Body of pancreas (tissue), 4 donors: ENCODE measurements around the gene HOMER2. TPM values are rescaled to one million over a fixed set of nuclear protein-coding genes. Genes with fewer than 3 reads are reported as not detected.

ENCODE experiments used
- ATAC-seq: fragments of 150-250 bp; one replicate; pipeline ENCODE4 v1.9.1; 2016
- DNase-seq, 4 donors: peaks; one replicate each; pipeline ENCODE4 v3.0.0-alpha.2; 2019
- H3K27ac ChIP-seq, 4 donors: fragments of 200-600 bp; sonication (generic); 1 replicate in 3 of 4; 2 replicates in 1 of 4; pipeline versions ENCODE4 v1.5.1 to v1.6.1; 2016 to 2019; ENCODE audit warnings: mild to moderate bottlenecking in 1 of 4, mixed read lengths in 1 of 4, moderate library complexity in 1 of 4
- H3K27me3 ChIP-seq, 2 donors: fragments of 200-600 bp; sonication (generic); one replicate each; pipeline ENCODE4 v1.6.0; 2016; ENCODE audit warnings: mild to moderate bottlenecking in 1 of 2
- H3K36me3 ChIP-seq, 2 donors: fragments of 200-600 bp; sonication (generic); replicated peaks in 1 of 2; 2 replicates each; pipeline ENCODE4 v1.5.1; 2016; ENCODE audit warnings: low read depth in 2 of 2; ENCODE audit not compliant: insufficient read depth in 1 of 2
- H3K4me1 ChIP-seq: fragments of 200-600 bp; sonication (generic); one replicate; pipeline ENCODE4 v1.6.0; 2016
- H3K4me3 ChIP-seq, 2 donors: fragments of 200-600 bp; sonication (generic); 1 replicate in 1 of 2; 2 replicates in 1 of 2; pipeline ENCODE4 v1.5.1; 2016 to 2019
- H3K9me3 ChIP-seq, 3 donors: fragments of 200-600 bp; sonication (generic); 1 replicate in 2 of 3; 2 replicates in 1 of 3; pipeline ENCODE4 v1.5.1; 2016
- POLR2A ChIP-seq, 3 donors: fragments of 450-650 bp; IDR thresholded peaks; one replicate each; pipeline ENCODE4 v1.6.1; 2016; ENCODE audit warnings: antibody characterized with exemption in 3 of 3, mild to moderate bottlenecking in 2 of 3
- WGBS, 2 donors: methylation state at CpG; one replicate each; pipeline ENCODE4 v1.1.5; 2017; 5-methylcytosine and 5-hydroxymethylcytosine counted together
- intact Hi-C: fragments of 100-400 bp; cut with DNase I; formaldehyde crosslinking; loops from one replicate; pipeline ENCODE4 v1.15.1; 2023
- total RNA-seq, 2 donors: library from RNA; depleted of rRNA; stranded (reverse); fragments of >200 nt; gene quantifications; one replicate each; pipeline ENCODE4 v1.1.0, GENCODE V29; 2016
- TF ChIP-seq, protein P1 (sequence below), 7 experiments: fragments of 450-650 bp in 4 of 7; fragments of 200-600 bp in 3 of 7; sonication (generic) in 3 of 7; IDR thresholded peaks; one replicate each; pipeline ENCODE4 v1.5.1; 2016 to 2019; ENCODE audit warnings: antibody characterized with exemption in 7 of 7

Gene HOMER2
- total RNA-seq, 2 donors from 2014 or later, result 331 to 469 TPM

DNA sequence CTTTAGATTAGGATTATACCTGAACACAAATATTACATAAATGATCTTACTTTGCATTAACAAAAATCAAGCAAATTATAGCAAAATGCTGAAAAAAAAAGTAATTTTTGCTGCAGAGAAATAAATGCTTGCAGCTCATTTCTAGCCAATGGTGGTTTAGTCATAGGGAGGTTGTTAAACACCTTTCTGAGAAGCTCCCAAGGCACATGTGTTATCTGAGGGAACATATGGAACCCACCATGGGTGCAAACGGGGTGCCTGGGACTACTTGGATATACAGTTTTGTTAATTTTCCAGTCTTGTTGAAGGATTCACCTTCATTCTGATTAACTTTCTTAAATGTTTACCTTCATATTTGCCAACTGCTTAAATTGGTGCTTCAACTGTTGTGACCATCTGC is 24.6 kb upstream of the HOMER2 start:
- ATAC-seq (no peak), DNase-seq (no peak)
- Histone ChIP-seq H3K4me3 (no peak overlapping the region), H3K9me3 (no peaks in the 10 kb centered on the region), H3K27me3 (no peaks in the 10 kb centered on the region), H3K4me1 (peaks cover 17% of the 10 kb centered on the region), H3K36me3 (no peaks in the 10 kb centered on the region), H3K27ac (no peak overlapping the region)
- intact Hi-C loops, result no loop called here
- WGBS, 2 donors, result 93 to 95% methylated on average over 1 of the region's 1 CpG
- TF ChIP-seq, protein P1, sequence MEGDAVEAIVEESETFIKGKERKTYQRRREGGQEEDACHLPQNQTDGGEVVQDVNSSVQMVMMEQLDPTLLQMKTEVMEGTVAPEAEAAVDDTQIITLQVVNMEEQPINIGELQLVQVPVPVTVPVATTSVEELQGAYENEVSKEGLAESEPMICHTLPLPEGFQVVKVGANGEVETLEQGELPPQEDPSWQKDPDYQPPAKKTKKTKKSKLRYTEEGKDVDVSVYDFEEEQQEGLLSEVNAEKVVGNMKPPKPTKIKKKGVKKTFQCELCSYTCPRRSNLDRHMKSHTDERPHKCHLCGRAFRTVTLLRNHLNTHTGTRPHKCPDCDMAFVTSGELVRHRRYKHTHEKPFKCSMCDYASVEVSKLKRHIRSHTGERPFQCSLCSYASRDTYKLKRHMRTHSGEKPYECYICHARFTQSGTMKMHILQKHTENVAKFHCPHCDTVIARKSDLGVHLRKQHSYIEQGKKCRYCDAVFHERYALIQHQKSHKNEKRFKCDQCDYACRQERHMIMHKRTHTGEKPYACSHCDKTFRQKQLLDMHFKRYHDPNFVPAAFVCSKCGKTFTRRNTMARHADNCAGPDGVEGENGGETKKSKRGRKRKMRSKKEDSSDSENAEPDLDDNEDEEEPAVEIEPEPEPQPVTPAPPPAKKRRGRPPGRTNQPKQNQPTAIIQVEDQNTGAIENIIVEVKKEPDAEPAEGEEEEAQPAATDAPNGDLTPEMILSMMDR (IDR thresholded peaks at IDR 0.05), result no peak
- no peak for TF ChIP-seq POLR2A (IDR thresholded peaks at IDR 0.05)

DNA sequence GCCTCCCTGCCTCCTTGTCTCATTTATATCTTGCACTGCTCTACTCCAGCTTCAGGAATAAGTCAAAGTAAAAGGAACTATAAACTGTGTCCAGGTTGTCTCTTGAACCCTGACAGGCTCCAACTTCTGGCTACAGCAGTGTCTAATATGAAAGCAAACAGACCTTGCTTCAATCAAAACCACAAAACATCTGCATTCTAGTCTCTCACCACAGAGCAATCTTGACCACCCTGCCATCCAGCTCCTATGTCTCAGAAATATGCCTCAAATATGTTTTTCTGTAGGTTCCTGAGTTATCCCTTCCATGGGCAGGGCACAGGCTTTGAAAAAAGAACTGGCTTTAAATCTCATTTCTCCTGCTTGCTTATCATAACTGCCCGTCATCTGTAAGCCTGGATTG is 20.5 kb upstream of the HOMER2 start:
- DNase-seq (no peak), ATAC-seq (no peak)
- peaks cover 49% of the 10 kb centered on the region for H3K4me1 ChIP-seq
- H3K36me3 ChIP-seq, result no peaks in the 10 kb centered on the region
- intact Hi-C loops, result no loop called here
- peak overlapping the region in 3 of 4 donors; percentile 22 to 76 (median 30) for H3K27ac ChIP-seq
- 13 to 27% methylated on average over 1 of the region's 1 CpG for WGBS, 2 donors
- no peak overlapping the region for H3K4me3 ChIP-seq
- no peaks in the 10 kb centered on the region for H3K9me3 ChIP-seq
- no peaks in the 10 kb centered on the region for H3K27me3 ChIP-seq
- TF ChIP-seq, protein P1 (IDR thresholded peaks at IDR 0.05), result no peak
- TF ChIP-seq POLR2A (IDR thresholded peaks at IDR 0.05), result no peak

DNA sequence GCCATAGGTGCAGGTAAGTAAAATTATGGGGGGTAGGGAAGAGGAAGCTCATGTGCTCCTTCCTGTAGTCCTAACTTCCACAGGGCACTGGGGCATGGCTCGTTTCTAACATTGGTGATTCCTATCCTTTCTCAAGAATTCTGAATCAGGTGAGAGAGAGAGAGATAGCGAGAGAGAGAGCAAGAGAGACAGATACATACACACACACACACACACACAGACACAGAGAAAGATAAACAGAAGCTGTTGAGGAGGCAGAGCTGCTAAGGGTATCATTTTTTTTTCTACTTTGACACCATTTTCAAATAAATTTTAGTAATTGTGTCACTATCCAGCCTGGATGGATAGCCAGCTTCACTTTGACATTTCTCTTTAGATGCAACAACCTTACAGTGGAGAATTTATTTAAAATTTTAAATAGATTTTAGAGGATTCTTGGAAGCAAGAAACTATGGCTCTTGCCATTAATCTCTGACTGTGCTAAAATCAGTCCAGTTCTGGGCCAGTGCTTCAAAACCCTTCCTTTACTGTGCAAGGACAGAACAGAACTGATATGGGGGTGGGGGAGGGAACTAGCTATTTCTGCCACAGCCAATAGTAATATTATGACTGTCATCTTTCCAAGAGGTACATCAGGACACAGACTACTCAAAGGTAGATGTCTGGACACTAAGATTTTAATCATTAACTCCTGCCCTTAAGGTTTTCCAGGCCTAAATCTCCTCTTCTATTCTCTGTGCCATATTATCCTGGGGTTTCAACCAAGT is 18.9 kb upstream of the HOMER2 start:
- Histone ChIP-seq H3K36me3 (no peaks in the 10 kb centered on the region), H3K27me3 (no peaks in the 10 kb centered on the region), H3K4me1 (peaks cover 49% of the 10 kb centered on the region), H3K27ac (peak overlapping the region; percentile 18 to 76 (median 67)), H3K9me3 (no peaks in the 10 kb centered on the region), H3K4me3 (no peak overlapping the region)
- WGBS, 2 donors, result 34 to 41% methylated on average over 2 of the region's 2 CpGs
- intact Hi-C loops, result no loop called here
- peak; percentile 34 for ATAC-seq
- no peak for DNase-seq
- TF ChIP-seq, protein P1 (IDR thresholded peaks at IDR 0.05), result no peak
- no peak for TF ChIP-seq POLR2A (IDR thresholded peaks at IDR 0.05)

DNA sequence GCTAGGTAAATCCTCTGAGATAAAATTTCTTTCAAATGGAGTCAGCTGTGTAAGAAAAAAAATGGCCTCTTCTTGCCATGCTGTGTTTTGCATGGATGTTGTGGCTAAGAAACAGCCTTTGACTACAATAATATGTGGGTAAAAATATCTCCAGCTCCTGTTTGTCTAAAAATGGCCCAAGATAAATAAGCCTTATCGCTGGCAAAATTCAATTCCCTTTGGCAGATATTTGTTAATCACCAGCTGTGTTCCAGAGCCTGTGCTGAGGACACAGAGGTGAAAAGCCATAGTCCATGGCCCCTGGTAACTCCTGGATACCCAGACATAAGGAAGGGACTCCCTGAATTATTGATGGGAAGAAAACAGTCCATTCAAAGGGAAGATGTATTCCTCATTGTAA is 18.2 kb upstream of the HOMER2 start:
- Histone ChIP-seq H3K4me1 (peaks cover 49% of the 10 kb centered on the region), H3K9me3 (no peaks in the 10 kb centered on the region), H3K27ac (peak overlapping the region; percentile 21 to 76 (median 67)), H3K4me3 (no peak overlapping the region), H3K27me3 (no peaks in the 10 kb centered on the region), H3K36me3 (no peaks in the 10 kb centered on the region)
- WGBS, 2 donors, result 7 to 24% methylated on average over 1 of the region's 1 CpG
- ATAC-seq (peak; percentile 88), DNase-seq (peak; percentile 39 to 65 (median 56))
- intact Hi-C loops, result no loop called here
- TF ChIP-seq, protein P1 (IDR thresholded peaks at IDR 0.05), result no peak
- TF ChIP-seq POLR2A (IDR thresholded peaks at IDR 0.05), result no peak
